Esophagus (tissue), 2 donors: ENCODE results near the gene C1orf159. TPM values are rescaled to one million over a fixed set of nuclear protein-coding genes. Genes with fewer than 3 reads are reported as not detected.

Source experiments
- H3K27ac ChIP-seq, 2 donors: one replicate each; pipeline ENCODE4 v1.5.1; 2013; ENCODE audit warnings: low read depth in 2 of 2, mild to moderate bottlenecking in 2 of 2, inconsistent platforms in 1 of 2, low read length in 1 of 2, moderate library complexity in 1 of 2
- H3K27me3 ChIP-seq, 2 donors: one replicate each; pipeline ENCODE4 v1.6.1; 2013; ENCODE audit warnings: low read length in 2 of 2, control low read depth in 1 of 2, mild to moderate bottlenecking in 1 of 2; ENCODE audit not compliant: insufficient read depth in 2 of 2, control insufficient read depth in 1 of 2
- H3K36me3 ChIP-seq, 2 donors: one replicate each; pipeline ENCODE4 v1.6.1; 2013; ENCODE audit warnings: low read length in 1 of 2; ENCODE audit not compliant: control insufficient read depth in 2 of 2, insufficient read depth in 2 of 2
- H3K4me1 ChIP-seq, 2 donors: one replicate each; pipeline ENCODE4 v1.6.1; 2013; ENCODE audit warnings: low read length in 1 of 2; ENCODE audit not compliant: control insufficient read depth in 2 of 2, insufficient read depth in 2 of 2
- H3K4me3 ChIP-seq, 2 donors: one replicate each; pipeline ENCODE4 v1.5.1; 2013; ENCODE audit warnings: low read length in 2 of 2, mild to moderate bottlenecking in 2 of 2, low read depth in 1 of 2, moderate library complexity in 1 of 2
- H3K9me3 ChIP-seq, 2 donors: one replicate each; pipeline ENCODE4 v1.6.1; 2013; ENCODE audit warnings: mild to moderate bottlenecking in 2 of 2, low read depth in 1 of 2, low read length in 1 of 2, moderate library complexity in 1 of 2; ENCODE audit not compliant: control insufficient read depth in 2 of 2, insufficient read depth in 1 of 2
- WGBS, 2 donors: extraction: QIAGEN DNeasy Blood & Tissue Kit; methylation state at CpG; one replicate each; pipeline ENCODE4 v1.1.7; 2013; 5-methylcytosine and 5-hydroxymethylcytosine counted together
- polyA plus RNA-seq, 2 donors: library from polyadenylated mRNA; stranded (reverse); fragments of 200-250 nt; gene quantifications; one replicate each; pipeline ENCODE4 v1.2.3, GENCODE V29; 2013
- donor health status: healthy with polysubstance abuse.
- donor health status: Bipolar disorder and iron deficiency.

C1orf159 gene
- polyA plus RNA-seq, 2 donors = 13.0 to 27.5 TPM

DNA sequence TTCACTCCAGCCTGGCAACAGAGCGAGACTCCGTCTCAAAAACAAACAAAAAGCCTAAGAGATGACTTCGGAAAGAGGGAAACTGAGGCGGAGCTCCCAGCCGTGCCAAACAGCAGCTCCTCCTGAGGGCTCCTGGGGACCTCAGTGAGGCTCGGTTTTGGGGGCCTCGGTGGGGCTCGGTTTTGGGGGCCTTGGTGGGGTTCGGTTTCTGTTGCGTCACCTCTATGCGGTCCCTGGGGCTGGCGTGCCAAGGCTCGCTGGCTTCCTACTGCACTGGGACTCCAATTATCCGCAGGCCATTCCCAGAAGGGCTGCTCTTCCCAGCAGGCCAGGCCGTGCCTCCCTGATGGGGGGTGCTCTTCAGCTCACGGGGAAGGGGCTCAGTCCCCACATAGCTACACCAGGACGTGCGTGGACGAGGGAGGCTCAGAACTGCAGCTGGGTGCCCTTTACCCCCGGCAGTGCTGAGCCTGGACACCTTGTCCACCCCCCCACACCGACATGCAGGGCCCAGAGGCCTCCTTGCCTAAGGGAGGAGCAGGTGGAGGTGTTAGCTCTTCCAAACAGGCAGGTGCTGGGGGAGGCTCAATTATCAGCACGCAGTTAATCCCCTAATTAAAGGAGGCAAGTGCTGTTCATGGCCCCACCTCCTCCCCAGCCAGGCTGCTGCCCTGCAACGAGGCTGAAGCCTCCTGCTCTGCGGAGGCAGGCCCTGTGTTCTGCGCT, 5.1 kb upstream of the C1orf159 start:
- WGBS, 2 donors = 78% methylated on average over 25 of the region's 25 CpGs
- no peak overlapping the region for H3K4me3 ChIP-seq
- peaks cover 0 to 3% of the 10 kb centered on the region in 2 donors for H3K4me1 ChIP-seq
- H3K27ac ChIP-seq = no peak overlapping the region
- H3K27me3 ChIP-seq = no peaks in the 10 kb centered on the region
- peaks cover 0 to 8% of the 10 kb centered on the region in 2 donors for H3K9me3 ChIP-seq
- no peaks in the 10 kb centered on the region for H3K36me3 ChIP-seq

DNA sequence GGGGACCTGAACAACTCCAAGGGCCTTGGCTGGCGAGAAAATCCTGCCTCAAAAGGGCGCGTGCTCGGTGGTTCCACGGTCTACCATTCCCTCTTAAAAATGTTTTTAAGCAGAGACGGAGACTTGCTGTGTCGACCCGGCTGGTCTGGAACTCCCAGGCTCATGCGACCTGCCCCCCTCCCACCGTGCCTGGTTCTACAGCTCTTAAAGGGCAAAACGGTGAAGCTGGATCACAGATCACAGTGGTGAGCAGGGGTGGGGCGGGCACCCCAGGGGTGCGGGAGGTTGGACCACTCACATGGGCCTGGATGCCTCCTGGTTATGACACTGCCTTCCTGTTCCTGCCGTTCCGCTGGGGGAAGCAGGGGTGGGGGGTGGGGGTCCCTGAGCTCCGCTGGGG, 4.2 kb upstream of the C1orf159 start:
- Histone ChIP-seq H3K36me3 (no peaks in the 10 kb centered on the region), H3K9me3 (peaks cover 0 to 8% of the 10 kb centered on the region in 2 donors), H3K4me3 (no peak overlapping the region), H3K27ac (no peak overlapping the region), H3K4me1 (peaks cover 0 to 4% of the 10 kb centered on the region in 2 donors), H3K27me3 (no peaks in the 10 kb centered on the region)
- 64 to 69% methylated on average over 16 of the region's 16 CpGs for WGBS, 2 donors

DNA sequence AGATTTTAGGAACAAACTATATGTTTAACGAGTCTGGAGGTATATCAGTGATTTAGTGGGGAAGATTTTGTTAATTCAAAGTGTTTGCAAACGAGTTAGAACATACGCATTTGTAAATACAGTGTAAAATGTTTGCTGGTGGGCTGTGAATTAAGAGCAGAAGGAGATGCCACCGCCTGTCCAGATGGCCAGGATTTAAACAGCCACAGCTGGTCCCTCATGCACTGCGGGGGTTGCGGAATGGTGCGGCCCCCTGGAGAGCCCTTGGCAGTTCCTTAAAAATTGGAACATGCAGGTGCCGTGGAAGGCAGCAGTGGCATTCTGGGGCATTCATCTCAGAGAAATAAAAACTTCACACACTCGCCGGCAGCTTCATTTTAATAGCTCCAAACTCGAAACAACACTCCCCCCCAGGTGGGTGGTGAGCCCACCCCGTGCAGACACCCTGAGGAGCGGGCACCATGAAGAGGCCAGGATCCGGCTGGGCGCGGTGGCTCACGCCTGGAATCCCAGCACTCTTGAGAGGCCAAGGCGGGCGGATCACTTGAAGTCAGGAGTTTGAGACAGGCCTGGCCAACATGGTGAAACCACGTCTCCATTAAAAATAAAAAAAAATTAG, 3.5 kb upstream of the C1orf159 start:
- Histone ChIP-seq H3K9me3 (peaks cover 0 to 8% of the 10 kb centered on the region in 2 donors), H3K36me3 (no peaks in the 10 kb centered on the region), H3K27me3 (no peaks in the 10 kb centered on the region), H3K4me1 (peaks cover under 1 to 8% of the 10 kb centered on the region in 2 donors), H3K27ac (no peak overlapping the region), H3K4me3 (no peak overlapping the region)
- 81% methylated on average over 20 of the region's 20 CpGs for WGBS, 2 donors

DNA sequence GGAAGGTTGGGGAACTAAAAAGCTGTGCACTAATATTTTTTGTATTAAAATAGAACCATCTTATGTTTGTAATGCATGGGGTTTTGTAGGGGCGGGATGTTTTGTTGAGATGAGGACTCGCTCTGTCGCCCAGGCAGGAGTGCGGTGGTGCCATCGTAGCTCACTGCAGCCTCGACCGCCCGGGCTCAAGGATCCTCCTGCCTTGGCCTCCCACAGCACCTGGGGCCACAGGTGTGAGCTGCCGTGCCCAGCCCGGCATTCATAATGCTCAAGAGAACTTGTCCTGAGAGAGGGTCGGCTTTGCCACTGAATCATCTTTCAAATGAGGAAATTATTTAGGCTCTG, 3.0 kb upstream of the C1orf159 start:
- Histone ChIP-seq H3K27ac (no peak overlapping the region), H3K4me1 (peaks cover 2 to 9% of the 10 kb centered on the region in 2 donors), H3K36me3 (no peaks in the 10 kb centered on the region), H3K4me3 (no peak overlapping the region), H3K27me3 (no peaks in the 10 kb centered on the region), H3K9me3 (peaks cover 0 to 4% of the 10 kb centered on the region in 2 donors)
- WGBS, 2 donors = 87% methylated on average over 11 of the region's 11 CpGs

- WGBS, 2 donors = 85% methylated on average over 33 of the region's 33 CpGs
- Histone ChIP-seq H3K27ac (no peak overlapping the region), H3K27me3 (no peaks in the 10 kb centered on the region), H3K4me1 (peaks cover 2 to 9% of the 10 kb centered on the region in 2 donors), H3K9me3 (peaks cover 0 to 4% of the 10 kb centered on the region in 2 donors), H3K36me3 (no peaks in the 10 kb centered on the region), H3K4me3 (no peak overlapping the region)
Measured at GRCh38 chr1:1118011-1118875, 2.4 kb upstream of the C1orf159 start.

GRCh38 chr1:1117469-1117831, 1.6 kb upstream of the C1orf159 start:
- Histone ChIP-seq H3K9me3 (peaks cover 0 to 6% of the 10 kb centered on the region in 2 donors), H3K4me3 (peak overlapping the region; percentile 30 to 64), H3K27me3 (no peaks in the 10 kb centered on the region), H3K36me3 (peaks cover 0 to 3% of the 10 kb centered on the region in 2 donors), H3K27ac (no peak overlapping the region), H3K4me1 (peaks cover 2 to 9% of the 10 kb centered on the region in 2 donors)
- 65 to 71% methylated on average over 20 of the region's 20 CpGs for WGBS, 2 donors

GRCh38 chr1:1116701-1117468, 996 bp upstream of the C1orf159 start:
- H3K27me3 ChIP-seq = no peaks in the 10 kb centered on the region

DNA sequence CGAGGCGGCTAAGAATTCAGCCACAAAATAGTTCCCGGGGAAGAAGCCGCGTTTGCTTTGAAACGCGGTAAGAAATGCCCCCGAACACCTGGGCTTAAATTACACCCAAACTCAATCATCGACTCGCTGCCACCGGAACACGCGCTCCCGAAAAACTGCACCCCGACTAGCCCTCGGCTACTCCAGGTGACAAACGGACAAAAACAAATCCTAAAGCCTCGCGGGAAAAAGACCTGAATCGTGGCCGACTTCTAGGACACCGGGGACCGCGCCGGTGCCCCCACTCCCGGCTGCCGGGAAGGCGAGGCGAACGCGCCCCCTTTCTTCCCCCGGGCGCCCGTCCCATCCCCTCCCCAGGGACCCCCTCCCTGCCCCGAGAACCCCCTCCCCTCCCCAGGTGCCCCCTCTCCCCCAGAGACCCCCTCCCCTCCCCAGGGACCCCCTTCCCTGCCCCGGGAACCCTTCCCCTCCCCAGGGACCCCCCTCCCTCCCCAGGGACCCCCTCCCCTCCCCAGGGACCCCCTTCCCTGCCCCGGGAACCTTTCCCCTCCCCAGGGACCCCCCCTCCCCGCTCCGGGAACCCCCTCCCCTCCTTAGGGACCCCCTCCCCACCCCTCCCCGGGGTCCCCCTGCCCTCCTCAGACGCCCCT, 628 bp downstream of the C1orf159 start:
- Histone ChIP-seq H3K4me1 (peaks cover 2 to 7% of the 10 kb centered on the region in 2 donors), H3K27ac (peak overlapping the region; percentile 62 to 84), H3K4me3 (peak overlapping the region; percentile 66 to 79), H3K27me3 (no peaks in the 10 kb centered on the region), H3K9me3 (peaks cover 0 to 7% of the 10 kb centered on the region in 2 donors), H3K36me3 (peaks cover 0 to 13% of the 10 kb centered on the region in 2 donors)
- 5% methylated on average over 35 to 39 of the region's 41 CpGs for WGBS, 2 donors

More at GRCh38 chr1:1116701-1117468, 996 bp upstream of the C1orf159 start:
- Histone ChIP-seq H3K9me3 (peaks cover 0 to 7% of the 10 kb centered on the region in 2 donors), H3K4me3 (peak overlapping the region; percentile 64 to 70), H3K4me1 (peaks cover 2 to 7% of the 10 kb centered on the region in 2 donors), H3K36me3 (peaks cover 0 to 8% of the 10 kb centered on the region in 2 donors), H3K27ac (peak overlapping the region; percentile 32 to 54)
- WGBS, 2 donors = 8% methylated on average over 31 to 47 of the region's 47 CpGs
